H1 (cell line): ENCODE results near the gene MT4. TPM values are rescaled to one million over a fixed set of nuclear protein-coding genes. Genes with fewer than 3 reads are reported as not detected.

Experiments used
- GTF2F1 ChIP-seq: IDR thresholded peaks from 2 replicates; pipeline ENCODE4 v1.6.1; 2012; ENCODE audit warnings: low read depth, low read length, improper control_type of control experiment, borderline replicate concordance
- JUN ChIP-seq: IDR thresholded peaks from 2 replicates; pipeline ENCODE4 v1.6.1; 2011; ENCODE audit warnings: low read depth, mild to moderate bottlenecking, improper control_type of control experiment, low read length
- KDM5A ChIP-seq: fragments of 200-600 bp; IDR thresholded peaks from 2 replicates; pipeline ENCODE4 v1.7.1; 2012; ENCODE audit warnings: mild to moderate bottlenecking, low read length, inconsistent platforms, mixed read lengths
- POLR2AphosphoS5 ChIP-seq: IDR thresholded peaks from 2 replicates; pipeline ENCODE4 v1.6.1; 2011; ENCODE audit warnings: low read depth, low read length
- RNF2 ChIP-seq: fragments of 200-900, 300-1000 bp; sonication (generic); IDR thresholded peaks from 2 replicates; pipeline ENCODE4 v1.7.1; 2016; ENCODE audit warnings: borderline replicate concordance, low read depth, mild to moderate bottlenecking, antibody characterized with exemption, low read length; ENCODE audit not compliant: poor library complexity, severe bottlenecking; ENCODE audit errors: missing control alignments
- SIRT6 ChIP-seq: IDR thresholded peaks from one replicate; pipeline ENCODE4 v1.7.1; 2012; ENCODE audit warnings: low read length, inconsistent platforms
- SP4 ChIP-seq: IDR thresholded peaks from 2 replicates; pipeline ENCODE4 v1.6.1; 2012; ENCODE audit warnings: low read length, inconsistent platforms
- TAF1 ChIP-seq: IDR thresholded peaks from 2 replicates; pipeline ENCODE4 v1.6.1; 2011; ENCODE audit warnings: mild to moderate bottlenecking, low read depth, low read length
- TAF7 ChIP-seq: optimal IDR thresholded peaks from 2 replicates; pipeline ENCODE3; 2011; ENCODE audit warnings: low read depth, mild to moderate bottlenecking, inconsistent platforms, low read length, moderate library complexity, borderline replicate concordance
- polyA plus RNA-seq, 7 experiments: library from polyadenylated mRNA; depleted of rRNA in 3 of 7; stranded (reverse) in 5 of 7; unstranded in 2 of 7; fragments of >200 nt in 5 of 7; fragments of 200-250 nt in 2 of 7; gene quantifications; 1 replicate in 5 of 7; 2 replicates in 1 of 7; 4 replicates in 1 of 7; pipeline versions ENCODE4 v1.2.1 to v1.2.3, GENCODE V29; 2011 to 2013; ENCODE audit warnings: missing spikeins in 2 of 7, mixed read lengths in 2 of 7
- total RNA-seq: library from RNA; stranded (reverse); fragmentation: NEBNext Ultra II Directional; extraction: Animal tissue kit (Norgen Biotek cat#: 25700); gene quantifications from 2 replicates; pipeline ENCODE4 v1.2.1, GENCODE V29; 2021

The MT4 gene
- total and polyA plus RNA-seq, 2 of the 8 experiments (the other 6 are each of a cell fraction or from before 2014, with no cell fraction given): not detected

GRCh38 chr16:56569971-56570370 lies 5.1 kb downstream of the MT4 start (continued):
- no peak for TF ChIP-seq SP4
- TF ChIP-seq GTF2F1: no peak
- TF ChIP-seq KDM5A: no peak
- no peak for TF ChIP-seq TAF7
- TF ChIP-seq RNF2: no peak
- no peak for TF ChIP-seq TAF1
- no peak for TF ChIP-seq POLR2AphosphoS5
- TF ChIP-seq SIRT6: no peak
- TF ChIP-seq JUN: no peak
- TF ChIP-seq, all 59 proteins: peak for 0
